ENCODE results near the gene SLC12A1. TPM values are rescaled to one million over a fixed set of nuclear protein-coding genes. Genes with fewer than 3 reads are reported as not detected.

Gene SLC12A1
- polyA plus RNA-seq, 1 of the 3 experiments (the other 2 are of a cell fraction) = not detected

GRCh38 chr15:48185529-48185928 lies 20.6 kb upstream of the SLC12A1 start:
- DNase-seq = no peak
- no peaks in the 10 kb centered on the region for H3F3A ChIP-seq (replicated peaks; ENCODE audit: insufficient read depth)
- CTCF ChIA-PET = interaction anchor here (1.2 kb wide), 1 partner anchor 46 kb away, joined by 3 read pairs; no protein-coding TSS in a partner anchor
- H3K4me2 ChIP-seq = no peak overlapping the region
- no peak overlapping the region for H3K27ac ChIP-seq (ENCODE audit: low read depth in 2 of 2, low read length in 1 of 2)
- H3K36me3 ChIP-seq (replicated peaks in 1 of 2; ENCODE audit: control insufficient read depth in 1 of 2, insufficient read depth in 2 of 2, low read length in 1 of 2) = no peaks in the 10 kb centered on the region
- WGBS (ENCODE audit: low lambda C conversion rate) = 49% methylated on average over 3 of the region's 3 CpGs
- H3K4me1 ChIP-seq (ENCODE audit: control insufficient read depth in 1 of 2, insufficient read depth in 2 of 2, low read depth in 1 of 2, low read length in 1 of 2) = no peaks in the 10 kb centered on the region; a peak in 1 of 4 replicates
- no peak for TF ChIP-seq SIN3A (IDR thresholded peaks at IDR 0.05; ENCODE audit: borderline replicate concordance, low read depth, low read length)
- no peak for TF ChIP-seq FOXM1 (IDR thresholded peaks at IDR 0.05; ENCODE audit: low read depth)
- no peak for TF ChIP-seq JUND (IDR thresholded peaks at IDR 0.05)
- no peak for TF ChIP-seq GABPA (IDR thresholded peaks at IDR 0.05; ENCODE audit: low read depth)
- no peak for TF ChIP-seq CHD2 (IDR thresholded peaks at IDR 0.05; ENCODE audit: low read length, partially characterized antibody)
- no peak for TF ChIP-seq ZBTB33 (IDR thresholded peaks at IDR 0.05; ENCODE audit: borderline replicate concordance, low read depth)
- no peak for TF ChIP-seq NRF1 (IDR thresholded peaks at IDR 0.05; ENCODE audit: low read depth, low read length)
- no peak for TF ChIP-seq IRF3 (IDR thresholded peaks at IDR 0.05; ENCODE audit: low read depth, low read length)
- no peak for TF ChIP-seq ELF1 (IDR thresholded peaks at IDR 0.05)
- H3K9ac ChIP-seq = no peak overlapping the region
- POLR2A ChIA-PET = no interaction called here
- H3K9me2 ChIP-seq = no peaks in the 10 kb centered on the region
- H3K4me3 ChIP-seq (ENCODE audit: low read depth in 2 of 2, low read length in 1 of 2) = no peak overlapping the region
- no peak overlapping the region for H2AFZ ChIP-seq (ENCODE audit: low read depth)
- H3K79me2 ChIP-seq (ENCODE audit: insufficient read depth) = no peaks in the 10 kb centered on the region
- H3K27me3 ChIP-seq (ENCODE audit: insufficient read depth) = no peaks in the 10 kb centered on the region
- no peaks in the 10 kb centered on the region for H3K9me3 ChIP-seq
- no peaks in the 10 kb centered on the region for H4K20me1 ChIP-seq (ENCODE audit: insufficient read depth)

- WGBS (ENCODE audit: low lambda C conversion rate) = 49% methylated on average over 3 of the region's 3 CpGs
- Histone ChIP-seq H3K79me2 (ENCODE audit: insufficient read depth) (no peaks in the 10 kb centered on the region), H3K27me3 (ENCODE audit: insufficient read depth) (no peaks in the 10 kb centered on the region), H3K9ac (no peak overlapping the region), H3K9me2 (no peaks in the 10 kb centered on the region), H3K27ac (ENCODE audit: low read depth in 2 of 2, low read length in 1 of 2) (no peak overlapping the region), H3K4me3 (ENCODE audit: low read depth in 2 of 2, low read length in 1 of 2) (no peak overlapping the region), H3F3A (replicated peaks; ENCODE audit: insufficient read depth) (no peaks in the 10 kb centered on the region), H3K4me1 (ENCODE audit: control insufficient read depth in 1 of 2, insufficient read depth in 2 of 2, low read depth in 1 of 2, low read length in 1 of 2) (no peaks in the 10 kb centered on the region; a peak in 2 of 4 replicates), H2AFZ (ENCODE audit: low read depth) (no peak overlapping the region), H4K20me1 (ENCODE audit: insufficient read depth) (no peaks in the 10 kb centered on the region), H3K36me3 (replicated peaks in 1 of 2; ENCODE audit: control insufficient read depth in 1 of 2, insufficient read depth in 2 of 2, low read length in 1 of 2) (no peaks in the 10 kb centered on the region), H3K4me2 (no peak overlapping the region), H3K9me3 (no peaks in the 10 kb centered on the region)
- CTCF ChIA-PET = no interaction called here
- peak; percentile 8 for DNase-seq
- POLR2A ChIA-PET = no interaction called here
- TF ChIP-seq GATA2 (CRISPR knock-in tag; IDR thresholded peaks at IDR 0.05) = no peak; the same call in 1 of the 2 replicates
- no peak for TF ChIP-seq SIN3A (IDR thresholded peaks at IDR 0.05; ENCODE audit: borderline replicate concordance, low read depth, low read length)
- peak; percentile 38; the same call in 1 of the 2 replicates for TF ChIP-seq RCOR1 (IDR thresholded peaks at IDR 0.05; ENCODE audit: low read length)
- TF ChIP-seq USF2 (IDR thresholded peaks at IDR 0.05; ENCODE audit: borderline replicate concordance, low read depth, low read length) = no peak
Measured at GRCh38 chr15:48186271-48186670, 19.8 kb upstream of the SLC12A1 start.
